Left renal pelvis (tissue), 4 donors: ENCODE measurements around the gene C2orf76. TPM values are rescaled to one million over a fixed set of nuclear protein-coding genes. Genes with fewer than 3 reads are reported as not detected.
"Not testable (repeated sequence)": the region's sequence is repeated elsewhere in the genome, so short reads cannot be mapped to it uniquely, and the experiment has no call there.

Source experiments
- DNase-seq, 4 donors: peaks; one replicate each; pipeline ENCODE4 v3.0.0-alpha.2; 2013; ENCODE audit warnings: low read depth in 4 of 4, low spot score in 3 of 4
- polyA plus RNA-seq, 4 donors: library from polyadenylated mRNA; unstranded; fragments of 120-200 nt; gene quantifications; one replicate each; pipeline ENCODE4 v1.2.1, GENCODE V29; 2013; ENCODE audit not compliant: insufficient read length in 4 of 4

C2orf76 gene
- 10 to 100 TPM; 19.3 to 29.1 (median 20.3) TPM for polyA plus RNA-seq

DNA sequence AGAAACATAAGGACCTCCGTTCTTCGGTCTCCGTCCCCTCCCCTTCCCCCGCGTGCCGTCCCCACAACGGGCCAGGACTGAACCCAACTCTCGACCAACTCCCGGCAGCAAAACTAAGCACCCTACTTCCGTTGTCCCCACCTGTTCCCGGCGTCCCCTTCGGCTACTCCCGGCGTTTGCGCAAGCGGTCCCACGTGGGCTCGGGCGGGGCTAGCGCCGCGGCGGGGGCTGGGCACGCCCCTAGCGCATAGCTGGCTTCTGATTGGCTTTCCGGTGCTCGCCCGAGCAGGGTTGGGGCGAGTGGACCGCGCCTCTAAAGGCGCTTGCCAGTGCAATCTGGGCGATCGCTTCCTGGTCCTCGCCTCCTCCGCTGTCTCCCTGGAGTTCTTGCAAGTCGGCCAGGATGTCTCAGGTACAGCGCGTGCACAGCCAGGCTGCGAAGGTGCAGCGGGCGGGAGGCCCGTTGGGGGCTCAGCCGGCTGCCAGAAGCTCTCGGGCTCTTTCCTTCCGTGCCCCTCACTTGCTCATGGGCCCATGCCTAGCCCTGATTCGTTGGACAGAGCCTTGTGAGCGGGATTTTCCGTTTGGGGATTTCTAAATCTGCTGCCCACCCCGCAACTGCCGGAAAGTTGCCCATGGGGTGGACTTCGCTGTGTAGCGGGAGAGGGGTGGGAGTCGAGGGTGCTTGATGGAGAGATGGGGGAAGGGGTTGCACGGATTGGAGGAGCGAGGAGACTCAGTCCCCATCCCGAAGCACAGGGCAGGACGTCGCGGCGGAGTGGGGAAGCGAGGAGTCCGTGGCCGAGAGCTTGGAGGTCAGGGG is at the start of gene C2orf76, which contains the start of gene DBI:
TSS of gene C2orf76 (minus strand) at position 186 of the 823 bp plus-strand sequence. CDS start 26,875 bp downstream, outside the sequence.
TSS of gene DBI (plus strand) at position 329 of the 823 bp plus-strand sequence. CDS start at position 404, 75 bp downstream.
- peak; percentile 85 to 90 (median 86) for DNase-seq

DNA sequence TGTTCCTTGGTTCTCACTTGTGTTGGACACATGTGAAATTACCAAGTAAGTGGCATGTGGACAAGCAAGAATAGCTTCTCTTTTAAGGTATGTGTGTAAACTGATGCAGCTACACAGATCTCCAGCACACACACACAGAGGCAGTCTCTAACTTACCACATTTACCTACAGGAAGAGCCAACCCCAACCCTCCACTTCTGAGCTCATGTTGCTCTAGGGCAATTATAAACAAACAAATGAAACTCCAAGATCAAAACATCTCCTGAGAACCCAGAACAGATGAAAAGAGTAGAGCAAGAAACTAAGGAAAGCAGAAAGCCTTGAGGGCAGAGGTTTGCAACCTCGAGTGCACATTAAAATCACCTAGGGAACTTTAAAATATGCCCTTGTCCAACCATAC is 49.0 kb upstream of the C2orf76 start:
- no peak for DNase-seq

DNA sequence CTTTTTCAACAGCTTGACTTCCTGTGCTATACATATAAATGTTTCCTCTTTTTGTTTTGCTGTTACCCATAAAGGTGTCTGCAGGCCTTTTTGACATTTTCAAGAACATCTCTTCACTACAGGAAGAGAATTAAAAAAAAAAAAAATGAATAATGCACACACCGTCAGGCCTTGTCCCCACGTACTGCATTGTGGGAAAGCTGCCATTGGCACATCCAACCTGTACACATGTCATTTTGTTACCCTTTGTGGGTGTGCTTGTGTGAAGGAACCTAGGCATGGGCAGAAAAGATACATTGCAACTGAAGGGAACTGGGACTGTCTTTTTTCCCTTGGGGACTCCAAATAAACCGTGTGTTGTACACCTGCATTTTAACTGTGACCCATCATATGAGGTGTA is 48.3 kb upstream of the C2orf76 start:
- DNase-seq, result no peak

DNA sequence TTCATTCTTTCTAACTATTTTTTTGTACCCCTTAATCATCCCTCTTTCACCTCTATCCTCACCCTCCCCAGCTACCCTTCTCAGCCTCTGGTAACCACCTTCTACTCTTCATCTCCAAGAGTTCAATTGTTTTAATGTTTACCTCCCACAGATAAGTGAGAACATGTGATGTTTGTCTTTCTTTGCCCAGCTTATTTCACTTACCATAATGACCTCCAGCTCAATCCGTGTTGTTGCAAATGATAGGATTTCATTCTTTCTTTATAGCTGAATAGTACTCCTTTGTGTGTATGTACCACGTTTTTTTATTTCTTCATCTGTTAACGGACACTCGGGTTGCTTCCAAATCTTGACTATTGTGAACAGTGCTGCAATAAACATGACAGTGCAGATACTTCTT is 42.9 kb upstream of the C2orf76 start:
- DNase-seq, result no peak

DNA sequence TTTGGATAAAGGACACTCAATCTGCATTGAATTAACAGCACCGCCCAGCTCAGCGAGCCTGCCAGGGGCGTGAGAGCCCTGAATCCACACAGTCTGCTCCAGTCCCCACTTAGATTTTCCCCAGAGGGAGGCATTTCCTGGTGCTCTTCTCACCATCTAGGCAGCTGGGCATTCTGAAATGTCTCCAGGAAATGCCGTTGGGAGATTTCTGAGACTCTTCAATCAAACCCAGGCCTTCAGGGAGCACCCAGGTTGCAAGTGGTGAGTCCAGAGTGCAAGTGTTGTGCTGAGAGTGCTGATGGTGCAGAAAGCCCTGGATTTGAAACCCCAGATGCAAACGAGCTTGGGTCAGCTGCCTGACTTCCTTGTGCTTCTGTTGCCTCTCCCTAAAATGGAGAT is 41.6 kb upstream of the C2orf76 start:
- DNase-seq, result no peak

DNA sequence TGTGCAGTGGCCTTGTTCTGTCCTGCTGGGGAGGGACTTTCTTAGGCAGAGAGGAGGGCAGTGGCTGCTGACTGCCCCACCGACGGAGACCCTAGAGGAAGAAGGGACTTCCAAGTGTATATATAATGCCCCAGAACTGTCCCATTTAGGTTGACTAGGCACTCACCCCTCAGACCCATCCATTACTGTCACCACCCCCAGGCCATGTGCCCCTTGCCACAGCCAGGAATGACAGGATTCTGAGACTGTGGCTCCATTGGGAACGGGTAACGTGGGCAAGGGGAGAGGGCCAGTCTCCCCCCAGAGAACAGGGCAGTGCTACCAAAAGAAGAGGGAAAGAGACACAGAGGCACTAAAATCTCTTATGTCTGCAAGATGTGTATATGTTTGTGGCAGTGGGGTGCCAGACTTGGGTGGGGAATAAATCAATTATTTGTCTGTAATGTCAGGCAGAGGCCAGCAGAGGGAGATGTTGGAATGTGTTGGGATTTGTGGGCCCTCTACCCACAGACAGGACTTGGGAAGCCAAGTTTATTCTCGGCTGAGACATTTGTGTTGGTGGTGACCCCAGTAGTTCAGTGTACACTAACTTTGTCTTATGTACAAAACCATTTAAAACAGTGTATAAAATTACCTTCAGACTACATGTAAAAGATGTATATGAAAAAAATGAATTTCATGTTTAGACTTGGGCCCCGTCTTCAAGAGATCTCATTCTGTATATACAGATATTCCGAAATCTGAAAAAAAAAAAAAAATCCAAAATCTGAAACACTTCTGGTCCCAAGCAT is 41.0 kb upstream of the C2orf76 start:
- no peak for DNase-seq

DNA sequence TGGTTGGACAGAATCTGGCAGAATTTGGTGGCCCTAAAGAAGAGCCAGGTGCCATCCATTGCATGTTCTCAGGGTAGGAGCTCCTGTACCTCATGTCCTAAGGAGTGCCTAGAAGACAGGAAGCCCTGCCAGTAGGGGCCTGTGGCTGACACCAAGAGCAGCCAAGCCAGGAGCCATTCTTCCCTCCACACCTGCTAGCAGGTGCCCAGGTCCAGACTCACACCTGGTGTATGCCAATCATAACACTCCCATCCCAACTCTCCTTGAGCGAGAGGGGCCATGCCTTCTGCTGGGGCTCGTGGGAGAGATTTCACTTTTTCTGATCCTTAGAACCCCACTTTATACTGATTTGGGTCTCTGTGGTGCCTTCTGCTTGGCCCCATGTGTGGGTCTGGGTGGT is 38.5 kb upstream of the C2orf76 start:
- no peak for DNase-seq

DNA sequence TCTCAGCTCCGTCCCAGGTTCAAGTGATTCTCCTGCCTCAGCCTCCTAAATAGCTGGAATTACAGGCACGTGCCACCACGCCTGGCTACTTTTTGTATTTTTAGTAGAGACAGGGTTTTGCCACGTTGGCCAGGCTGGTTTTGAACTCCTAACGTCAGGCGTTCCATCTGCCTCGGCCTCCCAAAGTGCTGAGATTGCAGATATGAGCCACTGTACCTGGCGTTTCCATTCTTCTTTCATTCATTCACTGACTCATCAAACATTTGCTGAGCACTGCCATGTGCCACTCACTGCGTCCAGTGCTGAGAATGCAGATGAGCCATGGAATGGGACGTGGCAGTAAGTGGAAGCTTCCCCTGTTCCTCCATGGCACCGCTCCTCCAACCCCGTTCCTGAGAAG is 37.0 kb upstream of the C2orf76 start:
- not testable (repeated sequence) for DNase-seq

DNA sequence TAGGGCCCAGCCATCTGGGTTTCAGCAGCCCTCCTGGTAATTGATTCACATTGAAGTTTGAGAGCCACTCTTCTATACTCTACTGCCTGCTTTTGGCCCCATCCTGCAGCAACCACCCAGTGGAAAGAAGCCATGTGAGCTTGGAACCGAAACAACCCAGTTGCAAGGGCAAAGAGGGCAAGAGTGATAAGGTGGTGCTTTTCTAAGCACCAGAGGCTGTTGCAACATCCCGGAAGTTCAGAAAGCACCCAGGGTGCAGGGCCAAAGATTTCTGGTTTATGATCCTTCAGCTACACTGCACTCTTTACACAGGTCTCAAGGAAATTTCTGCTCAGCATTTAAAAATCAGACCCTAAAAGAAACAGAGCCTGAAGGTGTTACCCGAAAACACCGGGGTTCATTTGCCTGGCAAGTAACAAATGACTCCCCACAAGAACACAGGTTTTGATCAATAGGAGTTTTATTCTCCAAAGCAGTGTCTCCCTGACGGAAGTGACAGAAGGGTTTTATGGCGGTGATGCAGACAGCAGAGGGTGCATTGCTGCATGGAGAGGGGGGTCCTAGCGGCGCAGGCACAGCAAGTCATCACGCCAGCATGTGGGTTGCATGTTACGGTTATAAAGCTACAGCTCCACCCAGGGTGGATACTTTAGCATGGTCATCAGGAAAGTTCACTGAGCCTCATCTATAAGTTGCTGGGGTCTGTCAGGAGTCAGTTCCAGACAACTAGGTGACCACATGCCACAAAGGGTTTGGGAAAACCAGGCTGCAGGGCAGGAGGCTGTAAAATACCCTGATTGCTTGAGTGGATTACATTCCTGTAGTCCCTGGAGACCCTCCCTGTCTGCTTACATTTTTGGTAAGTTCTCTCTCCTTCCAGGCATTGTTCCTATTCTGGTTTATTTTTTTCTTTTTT is 36.3 kb upstream of the C2orf76 start:
- no peak for DNase-seq

DNA sequence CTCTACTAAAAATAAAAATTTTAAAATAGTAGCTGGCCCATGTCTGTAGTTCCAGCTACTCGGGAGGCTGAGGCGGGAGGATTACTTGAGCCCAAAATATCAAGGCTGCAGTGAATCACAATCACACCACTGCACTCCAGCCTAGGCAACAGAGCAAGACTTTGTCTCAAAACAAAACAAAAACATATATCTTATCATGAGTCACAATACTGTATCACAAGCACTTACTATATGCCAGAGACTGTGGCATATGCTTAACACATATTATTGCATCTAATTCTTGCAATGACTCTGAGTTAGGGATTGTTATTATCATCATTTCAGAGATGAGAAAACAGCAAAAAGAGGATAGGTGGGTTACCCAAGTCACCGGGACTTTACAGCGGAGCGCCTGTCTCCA is 35.5 kb upstream of the C2orf76 start:
- DNase-seq, result no peak

DNA sequence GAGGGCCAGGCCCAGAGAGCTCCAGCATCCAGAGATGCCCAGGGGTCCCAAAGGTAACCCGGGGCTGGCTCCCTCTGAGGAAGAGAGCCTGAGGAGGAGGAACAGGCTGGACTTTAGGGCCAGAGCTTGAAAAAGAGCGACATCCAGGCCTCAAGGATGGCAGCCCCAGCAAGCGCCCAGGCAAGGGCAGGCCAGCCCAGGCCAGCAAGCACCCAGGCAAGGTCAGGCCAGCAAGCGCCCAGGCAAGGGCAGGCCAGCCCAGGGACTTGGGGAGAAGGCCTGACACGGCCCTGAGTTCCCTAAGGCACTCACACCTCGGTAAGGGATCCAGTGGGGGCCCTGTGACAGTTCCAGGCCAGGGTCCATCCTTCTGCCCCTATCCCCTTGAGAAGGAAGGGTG is 30.6 kb upstream of the C2orf76 start:
- no peak for DNase-seq

DNA sequence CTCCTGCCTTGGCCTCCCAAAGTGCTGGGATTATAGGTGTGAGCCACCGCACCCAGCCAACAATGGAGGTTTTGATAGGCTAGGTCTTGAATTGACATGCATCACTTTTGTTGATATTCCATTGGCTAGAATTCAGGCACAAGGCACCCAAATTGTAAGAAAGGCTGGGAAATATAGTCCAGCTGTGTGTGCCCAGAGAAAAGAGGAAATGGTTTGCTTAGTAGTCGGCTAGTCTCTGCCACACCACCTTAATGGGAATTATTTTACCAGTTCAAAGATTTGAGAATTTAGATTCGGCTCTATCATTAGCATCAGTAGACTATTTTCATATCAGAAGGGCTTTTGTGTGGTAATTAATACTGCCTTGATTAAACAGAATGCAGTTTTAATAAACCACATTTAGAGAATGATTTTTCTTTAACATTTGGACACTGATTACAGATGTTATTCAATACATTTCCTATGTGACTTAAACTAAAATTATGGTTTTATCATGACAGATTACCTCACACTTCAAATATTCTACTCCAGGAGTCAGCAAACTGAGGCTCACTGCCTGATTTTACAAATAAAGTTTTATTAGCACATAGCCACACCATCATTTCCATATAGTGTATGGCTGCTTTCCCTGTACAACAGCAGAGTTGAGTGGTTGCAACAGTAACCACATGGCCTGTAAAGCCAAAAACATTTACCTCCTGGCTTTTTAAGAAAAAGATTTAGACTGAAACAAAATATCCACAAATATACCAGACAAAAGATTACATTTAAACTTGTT is 27.5 kb upstream of the C2orf76 start:
- no peak for DNase-seq

DNA sequence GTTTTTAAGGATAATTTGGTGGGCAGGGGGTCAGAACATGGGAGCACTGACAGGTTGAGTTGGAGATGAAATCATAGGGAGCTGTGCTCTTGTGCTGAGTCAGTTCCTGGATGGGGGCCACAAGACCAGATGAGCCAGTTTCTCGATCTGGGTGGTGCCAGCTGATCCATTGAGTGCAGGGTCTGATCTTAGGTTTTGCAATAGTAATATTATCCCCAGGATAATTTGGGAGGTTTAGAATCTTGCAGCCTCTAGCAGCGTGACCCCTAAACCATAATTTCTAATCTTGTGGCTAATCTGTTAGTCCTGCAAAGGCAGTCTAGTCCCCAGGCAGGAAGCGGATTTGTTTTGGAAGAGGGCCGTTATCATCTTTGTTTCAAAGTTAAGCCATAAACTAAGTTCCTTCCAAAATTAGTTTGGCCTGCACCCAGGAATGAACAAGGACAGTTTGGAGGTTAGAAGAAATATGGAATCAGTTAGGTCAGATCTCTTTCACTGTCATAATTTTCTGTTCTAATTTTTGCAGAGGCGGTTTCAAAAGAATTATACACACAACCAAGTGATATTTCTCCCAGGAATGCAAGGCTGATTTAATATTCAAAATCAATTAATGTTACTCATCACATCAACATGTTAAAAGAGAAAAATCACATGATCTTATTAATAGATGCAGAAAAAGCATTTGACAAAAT is 23.1 kb upstream of the C2orf76 start:
- DNase-seq, result no peak

DNA sequence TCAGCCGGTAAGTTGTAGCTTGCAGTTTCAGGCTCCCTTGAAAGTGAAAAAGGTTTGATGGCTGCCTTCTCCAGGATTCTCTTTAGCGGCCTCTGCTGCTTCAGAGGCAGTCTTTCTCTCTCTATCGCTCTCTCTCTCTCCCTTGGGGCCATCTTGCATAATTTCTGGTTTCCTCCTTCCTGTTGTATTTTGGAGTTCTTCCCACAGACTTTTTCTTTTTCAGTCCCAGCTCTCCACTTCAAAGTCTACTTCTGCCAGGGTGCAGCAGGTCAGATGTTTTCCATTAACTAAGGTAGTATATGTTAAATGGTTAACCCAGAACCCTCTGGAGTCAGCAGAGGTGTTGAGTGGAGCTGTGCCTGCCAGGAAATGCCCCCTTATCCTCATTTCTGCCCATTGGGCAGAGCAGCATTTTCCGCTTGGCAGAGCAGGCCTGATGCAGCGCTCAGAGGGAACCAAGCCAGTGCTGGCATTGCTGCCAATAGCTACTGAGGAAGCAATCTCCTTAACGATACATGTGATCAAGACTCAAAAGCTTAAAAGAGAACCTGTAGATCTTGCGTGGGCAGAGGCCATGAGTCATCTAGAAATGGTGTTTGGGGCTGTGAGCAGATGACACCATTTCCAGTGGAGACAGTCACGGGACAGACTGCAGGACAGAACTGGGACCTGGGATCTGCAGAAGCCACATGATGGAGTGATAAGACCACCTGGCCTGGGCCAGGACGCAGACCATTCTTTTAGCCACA is 20.9 kb upstream of the C2orf76 start:
- peak in 3 of 4 donors; percentile 42 to 49 (median 45) for DNase-seq

DNA sequence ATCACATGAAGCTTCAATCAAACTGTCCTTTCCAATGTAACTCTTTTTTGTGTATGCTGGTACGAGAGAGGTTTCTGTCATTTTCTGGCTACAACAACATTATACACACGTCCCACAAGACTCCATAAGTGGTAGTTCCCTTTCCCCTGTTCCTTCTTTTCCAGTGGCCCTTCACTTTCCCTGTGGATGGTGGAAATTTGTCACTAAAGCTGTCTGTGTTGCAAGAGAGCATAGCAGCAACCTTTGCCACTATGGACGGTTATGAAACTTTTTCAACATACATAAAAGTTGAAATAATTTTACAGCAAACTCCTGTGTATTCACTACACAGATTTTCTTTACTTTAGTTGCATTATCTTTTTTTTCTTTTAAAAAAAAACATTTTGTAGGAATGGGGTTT is 18.8 kb upstream of the C2orf76 start:
- DNase-seq, result no peak

DNA sequence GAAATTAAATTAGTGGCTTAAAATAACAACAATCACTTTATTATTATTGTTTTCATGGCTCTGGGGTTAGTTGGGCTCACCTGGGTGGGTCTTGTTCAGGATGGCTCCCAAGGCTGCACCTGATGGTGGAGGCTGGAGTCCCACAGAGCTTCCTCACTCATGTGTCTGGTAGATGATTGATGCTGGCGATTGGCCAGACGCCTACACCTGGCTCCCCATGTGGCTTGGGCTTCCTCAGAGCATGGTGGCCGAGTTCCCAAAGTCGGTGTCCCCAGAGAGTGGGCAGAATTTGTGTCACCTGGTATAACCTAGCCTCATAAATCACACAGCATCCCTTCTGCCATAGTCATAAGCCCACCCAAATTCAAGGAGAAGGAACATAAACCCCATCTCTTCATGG is 18.3 kb upstream of the C2orf76 start:
- no peak for DNase-seq

DNA sequence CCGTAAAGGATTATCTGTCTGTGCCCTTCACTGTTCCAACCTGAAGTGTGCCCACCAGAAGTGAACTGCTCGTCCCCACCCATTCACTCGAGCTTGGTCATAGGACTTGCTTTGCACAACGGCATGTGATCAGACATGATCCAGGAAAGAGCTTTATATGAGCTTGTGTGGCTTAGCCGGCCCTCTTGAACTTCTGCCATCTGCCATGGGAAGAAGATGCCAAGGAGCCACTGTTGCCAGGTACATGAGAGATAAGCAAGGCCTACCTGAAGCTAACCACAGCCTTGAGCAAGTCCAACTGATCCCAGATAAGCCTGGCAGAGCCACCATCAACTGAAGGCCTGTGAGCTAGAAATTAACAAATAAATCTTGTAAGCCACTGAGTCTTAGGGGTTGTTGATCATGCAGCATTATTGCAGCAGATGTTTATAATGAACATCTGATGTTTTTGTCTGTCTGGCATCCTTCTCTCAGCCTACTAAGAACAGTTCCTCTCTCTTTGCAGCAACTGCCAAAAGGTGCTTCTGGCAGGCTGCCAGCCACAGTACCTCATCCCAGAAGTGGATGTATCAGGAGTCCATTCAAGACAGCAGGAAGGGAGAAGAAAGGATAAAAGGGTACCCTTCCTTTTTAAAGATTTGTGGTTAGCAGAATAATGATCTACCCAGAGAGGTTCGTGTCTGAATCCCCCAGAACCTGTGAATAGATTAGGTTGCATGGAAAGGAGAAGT is 16.9 kb upstream of the C2orf76 start:
- no peak for DNase-seq

DNA sequence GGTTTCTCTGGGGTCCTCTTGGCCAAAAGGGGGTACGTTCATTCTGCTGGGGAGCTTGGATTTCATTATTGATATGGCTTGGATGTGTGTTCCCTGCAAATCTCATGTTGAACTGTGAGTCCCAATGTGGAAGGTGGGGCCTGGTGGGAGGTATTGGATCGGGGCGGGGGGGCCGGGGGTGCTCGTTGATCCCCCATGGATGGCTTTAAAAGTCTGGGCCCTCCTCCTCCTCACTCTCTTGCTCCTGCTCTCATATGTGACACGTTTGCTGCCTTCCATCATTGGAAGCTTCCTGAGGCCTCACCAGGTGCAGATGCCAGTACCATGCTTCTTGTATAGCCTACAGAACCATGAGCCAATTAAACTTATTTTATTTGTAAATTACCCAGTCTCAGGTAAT is 11.9 kb upstream of the C2orf76 start:
- DNase-seq, result no peak
